A549 (cell line): ENCODE measurements around the gene F5.

Source experiments
- CHD2 ChIP-seq: fragments of 150-350 bp; IDR thresholded peaks from 2 replicates; pipeline ENCODE4 v1.6.1; 2014; ENCODE audit warnings: low read length; ENCODE audit not compliant: partially characterized antibody
- CTCF ChIP-seq: fragments of >200 bp; sonication (Bioruptor Twin); formaldehyde crosslinking; IDR thresholded peaks from 3 replicates; pipeline ENCODE4 v1.5.1; 2016
- ELK1 ChIP-seq: fragments of 150-350 bp; IDR thresholded peaks from 2 replicates; pipeline ENCODE4 v1.6.1; 2014; ENCODE audit warnings: low read depth, mild to moderate bottlenecking, low read length
- EP300 ChIP-seq, 2 experiments: fragments of >200 bp; sonication (Bioruptor Twin); formaldehyde crosslinking; IDR thresholded peaks; 2 replicates in 1 of 2; 3 replicates in 1 of 2; pipeline ENCODE4 v1.6.1; 2016 to 2017
- HDAC2 ChIP-seq: fragments of 200-600 bp; sonication (generic); IDR thresholded peaks from 2 replicates; pipeline ENCODE4 v1.6.1; 2016
- JUNB ChIP-seq: fragments of >200 bp; sonication (Bioruptor Twin); formaldehyde crosslinking; IDR thresholded peaks from 2 replicates; pipeline ENCODE4 v1.6.1; 2016
- POLR2A ChIP-seq: IDR thresholded peaks from 2 replicates; pipeline ENCODE4 v1.6.1; 2012; ENCODE audit warnings: mild to moderate bottlenecking, low read length
- POLR2AphosphoS2 ChIP-seq: conservative IDR thresholded peaks from 2 replicates; pipeline ENCODE4 v1.6.1; 2012; ENCODE audit warnings: low read length, improper control_type of control experiment, inconsistent platforms
- RARB ChIP-seq: fragments of 250-450 bp; sonication (Bioruptor Pico); IDR thresholded peaks from 2 replicates; pipeline ENCODE4 v1.8.0; 2021; ENCODE audit warnings: mild to moderate bottlenecking, moderate library complexity
- SREBF2 ChIP-seq: fragments of 450-650 bp; IDR thresholded peaks from 2 replicates; pipeline ENCODE4 v1.6.1; 2014; ENCODE audit warnings: mild to moderate bottlenecking, moderate library complexity
- ZNF302 ChIP-seq: fragments of 250-450 bp; sonication (Bioruptor Pico); IDR thresholded peaks from 2 replicates; pipeline ENCODE4 v1.9.0; 2021; ENCODE audit warnings: inconsistent platforms, mild to moderate bottlenecking, moderate library complexity

- TF ChIP-seq CTCF: no peak
- TF ChIP-seq POLR2A: no peak
- TF ChIP-seq SREBF2: no peak
- TF ChIP-seq ELK1: no peak
- TF ChIP-seq POLR2AphosphoS2: no peak
- no peak for TF ChIP-seq RARB (CRISPR knock-in tag)
- TF ChIP-seq ZNF302 (CRISPR knock-in tag): no peak
- no peak for TF ChIP-seq HDAC2
- TF ChIP-seq CHD2: no peak
- no peak for TF ChIP-seq EP300 (IDR thresholded peaks at IDR 0.05)
- no peak for TF ChIP-seq JUNB
Observed at GRCh38 chr1:169557131-169557530, 29.1 kb downstream of the F5 start.
